Calu3 (cell line): Measurements from ENCODE around the gene ZBTB21. TPM values are rescaled to one million over a fixed set of nuclear protein-coding genes. Genes with fewer than 3 reads are reported as not detected.

Experiments used
- BruUV-seq: library from RNA; stranded (reverse); fragments of 400-500 nt; replicated peaks from 2 replicates; lab custom pipeline; 2021; lab: Mats Ljungman, UMichigan
- CTCF ChIA-PET: fragments of 300-600 bp; sonication (Branson Sonifier 250); formaldehyde crosslinking; loops from one replicate; lab custom pipeline; 2022; ENCODE audit warnings: antibody characterized with exemption; lab: Charles Lee
- DNase-seq: peaks from one replicate; pipeline ENCODE4 v3.0.0; 2022
- H3K27ac Mint-ChIP-seq: one replicate; pipeline ENCODE4 v1.8.0; 2022; ENCODE audit warnings: mixed read lengths; ENCODE audit not compliant: unreplicated experiment
- H3K27me3 Mint-ChIP-seq: one replicate; pipeline ENCODE4 v1.8.0; 2022; ENCODE audit warnings: mixed read lengths; ENCODE audit not compliant: unreplicated experiment
- H3K36me3 Mint-ChIP-seq: one replicate; pipeline ENCODE4 v1.8.0; 2022; ENCODE audit warnings: mild to moderate bottlenecking, moderate library complexity, mixed read lengths; ENCODE audit not compliant: insufficient read depth, unreplicated experiment
- H3K4me1 Mint-ChIP-seq: one replicate; pipeline ENCODE4 v1.8.0; 2022; ENCODE audit warnings: mild to moderate bottlenecking, low read depth, mixed read lengths; ENCODE audit not compliant: unreplicated experiment
- H3K4me3 Mint-ChIP-seq: one replicate; pipeline ENCODE4 v1.8.0; 2022; ENCODE audit warnings: mild to moderate bottlenecking, low read depth, moderate library complexity, mixed read lengths; ENCODE audit not compliant: unreplicated experiment
- H3K9me3 Mint-ChIP-seq: one replicate; pipeline ENCODE4 v1.8.0; 2022; ENCODE audit warnings: low read depth, mixed read lengths; ENCODE audit not compliant: unreplicated experiment
- CTCF ChIP-seq: fragments of 200-600 bp; IDR thresholded peaks from one replicate; pipeline ENCODE4 v1.8.0; 2022; ENCODE audit warnings: antibody characterized with exemption; ENCODE audit not compliant: unreplicated experiment
- intact Hi-C: fragments of 100-400 bp; cut with micrococcal nuclease; formaldehyde crosslinking; loops from one replicate; pipeline ENCODE4 v1.10.0; 2022; ENCODE audit not compliant: unreplicated experiment
- total RNA-seq: library from RNA; stranded (reverse); gene quantifications from 2 replicates; pipeline ENCODE4 v1.2.3, GENCODE V29; 2022

ZBTB21 gene
- total RNA-seq, 1 experiment from 2014 or later, result 14.5 TPM

GRCh38 chr21:41983229-41983628 is 26.9 kb downstream of the ZBTB21 start:
- Mint-ChIP-seq H3K36me3 (no peaks in the 10 kb centered on the region), H3K27me3 (peaks cover 10% of the 10 kb centered on the region), H3K27ac (no peak overlapping the region), H3K4me3 (no peak overlapping the region), H3K9me3 (no peaks in the 10 kb centered on the region), H3K4me1 (no peaks in the 10 kb centered on the region)
- CTCF ChIA-PET, result no interaction called here
- no peak for TF ChIP-seq CTCF
- BruUV-seq, result no TSS peak
- intact Hi-C loops, result no loop called here
- DNase-seq, result no peak

- no peak for DNase-seq
- peaks cover 10% of the 10 kb centered on the region for H3K27me3 Mint-ChIP-seq
- no TSS peak for BruUV-seq
- no peak for TF ChIP-seq CTCF
- CTCF ChIA-PET, result no interaction called here
- H3K9me3 Mint-ChIP-seq, result no peaks in the 10 kb centered on the region
- intact Hi-C loops, result no loop called here
- no peaks in the 10 kb centered on the region for H3K4me1 Mint-ChIP-seq
- no peaks in the 10 kb centered on the region for H3K36me3 Mint-ChIP-seq
- no peak overlapping the region for H3K4me3 Mint-ChIP-seq
- H3K27ac Mint-ChIP-seq, result no peak overlapping the region
Observed at GRCh38 chr21:41980561-41980960, 29.6 kb downstream of the ZBTB21 start.

GRCh38 chr21:41979751-41980369 is 30.3 kb downstream of the ZBTB21 start:
- intact Hi-C loops, result no loop called here
- no peak for TF ChIP-seq CTCF
- no peak overlapping the region for H3K27ac Mint-ChIP-seq
- H3K36me3 Mint-ChIP-seq, result no peaks in the 10 kb centered on the region
- CTCF ChIA-PET, result no interaction called here
- no peak for DNase-seq
- no TSS peak for BruUV-seq
- H3K9me3 Mint-ChIP-seq, result no peaks in the 10 kb centered on the region
- H3K4me3 Mint-ChIP-seq, result no peak overlapping the region
- H3K4me1 Mint-ChIP-seq, result no peaks in the 10 kb centered on the region
- peaks cover 10% of the 10 kb centered on the region for H3K27me3 Mint-ChIP-seq

- Mint-ChIP-seq H3K36me3 (no peaks in the 10 kb centered on the region), H3K9me3 (no peaks in the 10 kb centered on the region), H3K27ac (no peak overlapping the region), H3K4me3 (no peak overlapping the region), H3K4me1 (no peaks in the 10 kb centered on the region), H3K27me3 (peaks cover 10% of the 10 kb centered on the region)
- BruUV-seq, result no TSS peak
- DNase-seq, result no peak
- intact Hi-C loops, result no loop called here
- CTCF ChIA-PET, result no interaction called here
- no peak for TF ChIP-seq CTCF
Observed at GRCh38 chr21:41979335-41979734, 30.8 kb downstream of the ZBTB21 start.
